Endothelial cell of hepatic sinusoid (primary cell): ENCODE results near the gene SCAMP1.
"Not testable (repeated sequence)": the region's sequence is repeated elsewhere in the genome, so short reads cannot be mapped to it uniquely, and the experiment has no call there.

Experiments used
- in situ Hi-C: cut with HindIII; loops from 2 replicates; pipeline ENCODE4 v1.10.0; 2017; ENCODE audit warnings: low sequenced_read_pairs

The SCAMP1 gene

DNA sequence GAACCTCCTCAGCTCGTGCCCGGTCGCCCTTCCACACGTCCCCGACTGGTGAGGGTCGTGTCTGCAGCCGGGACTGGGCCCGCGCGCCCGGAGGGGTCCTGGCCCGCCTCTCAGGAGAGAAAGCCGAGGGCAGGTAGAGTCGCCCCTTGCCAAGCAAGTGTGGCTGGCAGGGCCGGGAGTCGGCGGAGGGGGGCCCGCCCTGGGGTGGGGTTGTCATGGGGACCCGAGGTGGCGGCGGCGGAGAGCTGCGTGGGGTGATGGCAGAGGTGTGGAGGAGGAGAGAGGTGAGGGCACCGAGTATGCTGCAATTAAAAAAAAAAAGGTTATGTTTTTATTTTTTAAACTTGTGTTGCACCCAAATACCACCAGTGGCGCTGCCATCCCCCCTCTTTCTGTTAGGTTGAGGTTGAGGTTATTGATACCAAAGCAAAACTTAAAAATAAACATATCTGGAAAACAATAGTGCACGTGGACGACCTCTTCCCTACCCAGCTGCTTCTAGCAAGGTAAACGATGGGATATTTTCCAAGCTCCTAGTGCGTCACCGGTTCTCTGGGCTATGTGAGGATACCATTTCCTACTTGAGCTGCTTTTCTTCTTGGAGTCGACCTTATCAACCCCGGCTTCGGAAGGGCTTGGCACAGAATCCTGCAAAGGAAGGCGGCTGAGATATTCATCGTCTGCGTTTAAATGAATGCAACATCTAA, 660 bp downstream of the SCAMP1 start:
- in situ Hi-C loops = no loop called here

GRCh38 chr5:78361631-78361993, 1.2 kb downstream of the SCAMP1 start:
- in situ Hi-C loops = no loop called here

DNA sequence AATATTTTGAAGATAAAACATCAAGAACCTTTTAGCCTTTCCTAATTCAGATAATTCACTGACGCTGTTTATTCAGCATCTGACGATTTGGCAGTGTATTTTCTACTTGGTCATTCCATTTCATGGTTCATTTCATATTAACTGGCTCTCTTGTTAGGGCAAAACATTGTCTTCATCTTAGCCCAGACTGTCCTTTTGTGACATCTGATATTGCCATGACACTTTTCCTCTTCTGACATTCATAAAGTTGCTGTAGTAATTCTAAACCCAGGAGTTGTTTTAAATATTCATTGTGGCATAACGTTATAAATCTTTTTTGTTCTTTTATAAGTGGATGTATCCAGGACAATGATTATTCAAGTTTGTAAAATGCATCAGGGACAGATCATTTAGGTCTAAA, 1.8 kb downstream of the SCAMP1 start:
- in situ Hi-C loops = no loop called here

GRCh38 chr5:78364005-78364404, 3.6 kb downstream of the SCAMP1 start:
- in situ Hi-C loops = no loop called here

- in situ Hi-C loops = no loop called here
Measured at GRCh38 chr5:78367318-78367991, 7.0 kb downstream of the SCAMP1 start.

GRCh38 chr5:78369680-78370079, 9.3 kb downstream of the SCAMP1 start:
- in situ Hi-C loops = no loop called here

DNA sequence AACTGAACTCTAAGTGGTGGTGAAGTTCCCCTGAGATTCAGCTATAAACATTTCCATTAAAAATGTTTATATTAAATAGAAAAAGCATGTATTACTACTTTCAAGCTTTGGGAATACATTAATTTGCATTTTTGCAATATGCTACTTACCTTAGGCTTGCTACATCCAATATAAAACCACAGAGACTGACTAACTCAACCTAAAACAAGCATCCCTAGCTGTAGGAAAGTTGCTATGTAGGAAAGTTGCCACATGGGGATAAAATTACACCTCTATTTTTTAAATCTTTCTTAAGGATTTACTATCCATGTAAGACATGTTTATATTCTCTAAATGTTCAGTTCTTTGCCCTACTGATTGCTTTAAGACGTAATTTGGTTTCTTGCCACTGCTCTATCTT, 12.8 kb downstream of the SCAMP1 start:
- in situ Hi-C loops = no loop called here

DNA sequence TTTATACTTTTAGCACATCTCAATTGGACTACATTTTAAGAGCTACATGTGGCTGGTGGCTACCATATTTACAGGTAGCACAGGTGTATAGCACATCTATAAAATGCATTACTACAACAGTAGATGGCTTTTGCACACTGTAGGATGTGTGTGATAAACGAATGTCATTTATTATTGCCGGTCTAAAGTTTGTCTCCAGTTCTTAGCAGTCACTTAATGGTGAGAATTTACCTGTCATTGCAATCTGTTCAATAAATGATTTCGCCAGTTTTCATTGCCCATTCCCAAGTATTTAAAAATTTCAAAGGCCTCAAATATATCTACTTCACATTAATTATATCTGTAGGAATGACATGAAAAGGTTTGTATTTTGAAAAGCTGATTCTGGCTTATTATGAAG, 15.9 kb downstream of the SCAMP1 start:
- in situ Hi-C loops = no loop called here

DNA sequence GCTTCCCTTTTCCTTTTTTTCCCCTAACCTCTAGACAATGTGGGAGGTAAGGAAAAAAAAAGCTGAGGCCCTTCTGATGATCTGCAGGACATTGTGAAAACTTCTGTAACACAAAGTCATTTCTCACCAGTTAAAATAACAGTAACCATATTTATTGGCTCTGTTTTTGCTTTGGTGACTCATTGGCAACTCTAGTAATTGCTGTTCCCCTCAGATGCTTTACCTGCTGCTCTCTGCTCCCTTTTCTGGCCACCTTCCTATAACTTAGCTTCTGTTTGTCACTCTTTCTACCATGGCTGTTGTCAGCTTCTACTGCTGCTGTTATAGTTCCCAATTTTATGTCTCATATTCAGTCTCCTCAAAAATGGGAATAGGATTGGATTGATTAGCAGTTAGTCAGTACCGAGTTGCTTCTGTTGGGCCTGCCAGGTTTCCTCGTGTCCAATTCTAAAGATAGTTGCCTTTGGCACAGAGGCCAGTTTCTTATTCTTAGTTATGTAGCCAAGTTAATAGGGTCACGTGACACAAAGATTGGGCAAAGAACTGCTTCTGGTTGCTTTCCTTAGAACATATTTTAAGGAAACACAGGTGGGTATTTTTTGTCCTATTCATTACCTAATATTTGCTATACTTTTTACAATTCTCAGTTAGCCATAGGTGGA, 16.8 kb downstream of the SCAMP1 start:
- in situ Hi-C loops = no loop called here

- in situ Hi-C loops = no loop called here
Measured at GRCh38 chr5:78377718-78378105, 17.3 kb downstream of the SCAMP1 start.

- in situ Hi-C loops = no loop called here
Measured at GRCh38 chr5:78387468-78388153, 27.2 kb downstream of the SCAMP1 start.

GRCh38 chr5:78391357-78391756, 30.9 kb downstream of the SCAMP1 start:
- in situ Hi-C loops = not testable (repeated sequence)

GRCh38 chr5:78397831-78398230, 37.4 kb downstream of the SCAMP1 start:
- in situ Hi-C loops = no loop called here

DNA sequence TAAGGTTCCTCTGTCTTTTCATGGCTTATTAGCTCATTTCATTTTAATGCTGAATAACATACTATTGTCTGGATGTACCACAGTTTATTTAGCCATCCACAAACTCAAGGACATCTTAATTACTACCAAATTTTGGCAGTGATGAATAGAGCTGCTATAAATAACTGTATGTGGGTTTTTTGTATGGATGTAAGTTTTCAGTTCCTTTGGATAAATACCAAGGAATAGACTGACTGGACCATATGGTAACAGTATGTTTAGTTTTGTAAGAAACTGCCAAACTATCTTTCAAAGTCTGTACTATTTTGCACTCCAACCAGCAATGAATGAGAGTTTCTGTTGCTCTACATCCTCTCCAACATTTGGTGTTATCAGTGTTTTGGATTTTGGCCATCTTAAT, 38.7 kb downstream of the SCAMP1 start:
- in situ Hi-C loops = no loop called here

GRCh38 chr5:78404682-78405293, 44.4 kb downstream of the SCAMP1 start:
- in situ Hi-C loops = no loop called here

- in situ Hi-C loops = no loop called here
Measured at GRCh38 chr5:78405829-78406750, 45.7 kb downstream of the SCAMP1 start.

DNA sequence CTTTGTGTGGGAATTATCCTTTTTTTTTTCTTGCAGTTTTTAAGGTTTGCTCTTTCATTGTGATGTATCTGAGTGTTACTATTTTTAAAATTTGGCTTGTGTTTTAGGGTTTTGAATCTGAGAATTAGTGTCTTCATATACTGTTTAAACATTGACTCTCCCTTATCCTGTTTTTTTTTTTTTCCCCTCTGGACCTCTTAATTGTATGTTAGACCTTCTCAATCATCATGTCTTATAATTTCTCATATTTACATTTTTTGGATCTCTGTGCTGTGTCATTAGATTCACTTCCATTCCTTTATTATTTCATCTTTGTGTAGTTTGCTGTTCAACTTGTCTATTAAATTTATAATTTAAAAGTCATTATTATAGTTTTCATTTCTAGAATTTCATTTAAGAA, 47.0 kb downstream of the SCAMP1 start:
- in situ Hi-C loops = no loop called here

- in situ Hi-C loops = no loop called here
Measured at GRCh38 chr5:78411586-78411985, 51.2 kb downstream of the SCAMP1 start.

- in situ Hi-C loops = no loop called here
Measured at GRCh38 chr5:78416677-78417425, 56.4 kb downstream of the SCAMP1 start.
